OCI-LY1 (cell line): ENCODE measurements around the gene CRTAC1.

Source experiments
- EZH2 ChIP-seq: fragments of 200-600 bp; sonication (generic), shearing (Covaris generic); IDR thresholded peaks from 2 replicates; pipeline ENCODE4 v1.8.0; 2017; ENCODE audit warnings: borderline replicate concordance, mixed run types, mild to moderate bottlenecking, antibody characterized with exemption, low read length, moderate library complexity, mixed read lengths
- TF ChIP-seq, protein P1 (sequence below): fragments of 200-600 bp; sonication (generic), shearing (Covaris generic); IDR thresholded peaks from 2 replicates; pipeline ENCODE4 v1.5.1; 2017; ENCODE audit warnings: mild to moderate bottlenecking, antibody characterized with exemption, low read length, moderate library complexity, mixed read lengths

DNA sequence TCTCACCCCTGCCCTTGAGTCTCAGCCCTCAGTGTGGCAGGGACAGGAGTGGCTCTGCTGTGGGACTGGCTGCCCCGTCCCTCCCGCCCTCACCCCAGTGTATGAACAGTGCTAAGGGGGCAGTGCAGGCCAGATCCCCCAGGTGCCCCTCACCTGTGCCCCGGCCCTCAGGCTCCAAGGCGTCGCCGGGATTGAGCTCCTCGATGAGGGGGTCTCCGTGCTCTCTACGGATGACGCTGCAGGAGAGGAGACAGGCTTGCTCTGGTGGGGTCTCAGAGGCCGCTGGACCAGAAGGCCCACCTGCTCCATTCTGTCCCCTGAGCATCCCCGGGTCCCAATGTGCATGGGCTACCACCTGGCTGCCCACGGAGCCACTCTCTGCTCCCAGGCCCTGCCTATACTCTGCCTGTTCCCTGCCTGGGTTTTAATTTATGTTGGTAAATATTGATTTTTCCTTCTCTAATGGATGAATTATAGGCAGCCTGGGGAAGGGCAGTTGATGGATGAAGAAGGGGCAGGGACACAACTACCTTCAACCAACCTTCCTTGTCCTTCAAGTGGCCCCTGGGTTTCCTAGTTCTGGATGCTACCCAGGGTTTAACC lies 133.6 kb downstream of the CRTAC1 start:
- TF ChIP-seq, protein P1, sequence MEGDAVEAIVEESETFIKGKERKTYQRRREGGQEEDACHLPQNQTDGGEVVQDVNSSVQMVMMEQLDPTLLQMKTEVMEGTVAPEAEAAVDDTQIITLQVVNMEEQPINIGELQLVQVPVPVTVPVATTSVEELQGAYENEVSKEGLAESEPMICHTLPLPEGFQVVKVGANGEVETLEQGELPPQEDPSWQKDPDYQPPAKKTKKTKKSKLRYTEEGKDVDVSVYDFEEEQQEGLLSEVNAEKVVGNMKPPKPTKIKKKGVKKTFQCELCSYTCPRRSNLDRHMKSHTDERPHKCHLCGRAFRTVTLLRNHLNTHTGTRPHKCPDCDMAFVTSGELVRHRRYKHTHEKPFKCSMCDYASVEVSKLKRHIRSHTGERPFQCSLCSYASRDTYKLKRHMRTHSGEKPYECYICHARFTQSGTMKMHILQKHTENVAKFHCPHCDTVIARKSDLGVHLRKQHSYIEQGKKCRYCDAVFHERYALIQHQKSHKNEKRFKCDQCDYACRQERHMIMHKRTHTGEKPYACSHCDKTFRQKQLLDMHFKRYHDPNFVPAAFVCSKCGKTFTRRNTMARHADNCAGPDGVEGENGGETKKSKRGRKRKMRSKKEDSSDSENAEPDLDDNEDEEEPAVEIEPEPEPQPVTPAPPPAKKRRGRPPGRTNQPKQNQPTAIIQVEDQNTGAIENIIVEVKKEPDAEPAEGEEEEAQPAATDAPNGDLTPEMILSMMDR: no peak
- no peak for TF ChIP-seq EZH2
